GM21723 (cell line): Measurements from ENCODE around the gene ZDHHC18.
"Not testable (repeated sequence)": the region's sequence is repeated elsewhere in the genome, so short reads cannot be mapped to it uniquely, and the experiment has no call there.

ENCODE experiments used
- ATAC-seq: cut with Tn5 transposase; IDR thresholded peaks from one replicate; pipeline ENCODE4 v1.9.1; 2021; ENCODE audit warnings: mild to moderate bottlenecking, moderate library complexity; ENCODE audit not compliant: unreplicated experiment

ZDHHC18 gene

DNA sequence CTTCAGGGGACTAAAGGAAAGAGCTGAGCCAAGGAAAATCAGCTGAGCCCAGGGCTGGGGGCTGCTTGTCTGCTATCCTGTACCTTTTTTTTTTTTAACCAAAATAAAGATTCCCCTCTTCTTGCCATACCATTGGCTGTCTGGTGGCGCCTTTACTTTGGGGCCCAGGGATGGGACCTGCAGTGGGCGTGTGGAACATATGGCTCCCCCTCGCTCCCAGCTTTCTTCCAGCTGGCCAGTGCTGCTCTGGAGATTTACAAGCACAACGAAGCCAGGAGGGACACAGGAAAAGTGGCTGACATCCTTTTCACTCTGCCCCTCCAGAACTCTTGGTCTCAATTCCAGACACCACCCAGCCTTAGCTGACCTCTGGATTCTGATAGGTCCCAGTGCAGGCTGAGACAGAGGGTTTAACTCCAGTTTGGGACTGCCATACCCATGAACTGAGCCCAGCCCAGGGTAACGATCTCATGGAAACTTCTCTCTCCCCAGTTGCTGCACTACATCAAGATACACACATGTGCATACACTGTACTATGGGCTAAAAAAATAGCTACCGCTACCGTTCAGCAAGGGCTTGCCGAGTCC is 31.1 kb downstream of the ZDHHC18 start:
- no peak for ATAC-seq

DNA sequence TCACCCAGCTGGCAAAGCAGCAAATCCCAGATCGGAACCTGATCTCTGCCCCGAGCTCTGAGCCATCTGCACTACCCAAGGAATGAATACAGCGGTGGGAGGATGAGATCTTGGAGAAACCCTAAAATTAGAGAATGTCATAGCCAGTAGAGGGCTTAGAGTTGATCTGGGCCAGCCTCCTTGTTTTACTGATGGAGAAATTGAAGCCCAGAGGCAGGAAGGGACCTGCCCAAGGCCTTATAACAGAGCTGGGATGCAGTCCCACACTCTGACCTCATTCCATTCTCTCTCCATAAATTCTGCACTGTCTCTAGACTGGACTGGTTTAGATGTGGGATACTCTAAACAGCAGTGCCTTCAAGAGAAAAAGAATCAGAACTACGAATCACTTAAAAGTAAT is 31.7 kb downstream of the ZDHHC18 start:
- no peak for ATAC-seq

DNA sequence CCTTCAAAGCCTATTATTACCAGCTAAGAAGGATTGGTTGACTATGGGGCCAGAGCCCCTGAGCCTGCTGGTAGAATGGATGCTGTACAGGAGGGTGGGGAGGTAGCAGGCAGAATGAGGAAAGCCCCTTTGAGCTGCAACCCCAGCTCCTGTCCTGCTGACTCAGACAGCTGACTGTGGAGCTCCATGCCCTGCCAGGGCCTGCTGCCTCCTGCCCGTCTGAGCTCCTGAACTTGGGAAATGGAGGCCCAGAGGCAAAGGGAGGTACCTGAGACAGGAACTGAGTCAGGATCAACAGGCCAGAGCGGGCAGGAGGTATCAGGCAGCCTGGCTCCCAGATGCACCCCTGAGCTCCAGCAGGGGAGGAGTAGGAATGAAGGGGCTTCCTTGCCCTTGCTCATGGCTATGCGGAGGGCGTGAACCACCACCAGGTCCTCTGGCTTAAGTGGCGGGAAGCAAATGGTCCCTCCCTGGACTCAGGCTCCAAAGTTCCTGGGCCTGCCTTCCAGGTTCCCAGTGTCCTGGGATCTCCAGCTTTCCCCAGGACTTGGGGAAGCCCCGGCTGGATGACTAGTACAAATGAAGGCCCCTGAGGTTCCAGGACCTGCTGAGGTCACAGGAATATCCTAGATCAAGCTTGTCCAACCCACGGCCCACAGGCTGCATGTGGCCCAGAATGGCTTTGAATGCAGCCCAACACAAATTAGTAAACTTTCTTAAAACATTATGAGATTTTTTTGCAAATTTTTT is 32.6 kb downstream of the ZDHHC18 start:
- no peak for ATAC-seq

DNA sequence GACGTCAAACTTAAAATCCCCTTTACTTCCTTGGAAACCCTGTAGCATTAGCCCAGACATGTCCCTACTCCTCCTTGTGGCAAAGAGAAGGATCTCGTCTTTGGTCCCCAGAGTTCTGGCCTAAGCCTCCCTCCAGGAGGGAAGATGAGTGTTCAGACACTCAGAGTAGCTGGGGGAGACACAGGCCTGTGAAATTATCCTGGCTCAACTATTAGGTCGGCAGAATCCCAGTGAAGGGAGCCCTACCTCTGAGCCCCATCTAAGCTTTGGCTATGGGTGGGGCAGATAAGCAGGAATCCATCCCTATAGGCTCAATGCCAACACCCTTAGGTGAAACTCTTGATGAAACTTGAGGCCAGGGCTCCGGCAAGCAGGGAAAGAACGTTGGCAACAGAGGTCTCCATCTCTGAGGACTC is 34.8 kb downstream of the ZDHHC18 start:
- no peak for ATAC-seq

DNA sequence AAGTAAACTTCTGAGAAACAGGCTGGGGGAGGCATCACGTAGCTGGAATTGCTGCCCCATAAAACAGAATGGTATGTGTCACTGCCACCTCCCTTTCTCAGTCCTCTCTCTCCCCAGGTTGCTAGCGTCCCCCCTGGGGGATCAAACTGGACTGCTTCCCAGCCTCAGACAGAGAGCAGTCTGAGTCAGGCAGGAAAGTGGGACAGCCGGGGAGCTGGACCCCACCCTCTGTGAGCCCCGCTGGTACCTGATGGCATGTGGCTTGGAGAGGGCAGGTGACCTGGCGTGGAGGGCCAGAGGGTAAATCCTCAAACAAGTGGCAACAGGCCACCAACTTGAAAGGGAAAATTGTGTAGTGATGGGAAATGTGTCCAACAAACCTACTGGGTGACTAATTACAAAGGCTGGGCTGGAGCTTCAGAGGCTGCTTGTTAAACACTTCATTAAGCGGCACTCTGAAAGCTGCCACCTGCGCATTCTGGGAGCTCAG is 35.4 kb downstream of the ZDHHC18 start:
- ATAC-seq, result no peak

DNA sequence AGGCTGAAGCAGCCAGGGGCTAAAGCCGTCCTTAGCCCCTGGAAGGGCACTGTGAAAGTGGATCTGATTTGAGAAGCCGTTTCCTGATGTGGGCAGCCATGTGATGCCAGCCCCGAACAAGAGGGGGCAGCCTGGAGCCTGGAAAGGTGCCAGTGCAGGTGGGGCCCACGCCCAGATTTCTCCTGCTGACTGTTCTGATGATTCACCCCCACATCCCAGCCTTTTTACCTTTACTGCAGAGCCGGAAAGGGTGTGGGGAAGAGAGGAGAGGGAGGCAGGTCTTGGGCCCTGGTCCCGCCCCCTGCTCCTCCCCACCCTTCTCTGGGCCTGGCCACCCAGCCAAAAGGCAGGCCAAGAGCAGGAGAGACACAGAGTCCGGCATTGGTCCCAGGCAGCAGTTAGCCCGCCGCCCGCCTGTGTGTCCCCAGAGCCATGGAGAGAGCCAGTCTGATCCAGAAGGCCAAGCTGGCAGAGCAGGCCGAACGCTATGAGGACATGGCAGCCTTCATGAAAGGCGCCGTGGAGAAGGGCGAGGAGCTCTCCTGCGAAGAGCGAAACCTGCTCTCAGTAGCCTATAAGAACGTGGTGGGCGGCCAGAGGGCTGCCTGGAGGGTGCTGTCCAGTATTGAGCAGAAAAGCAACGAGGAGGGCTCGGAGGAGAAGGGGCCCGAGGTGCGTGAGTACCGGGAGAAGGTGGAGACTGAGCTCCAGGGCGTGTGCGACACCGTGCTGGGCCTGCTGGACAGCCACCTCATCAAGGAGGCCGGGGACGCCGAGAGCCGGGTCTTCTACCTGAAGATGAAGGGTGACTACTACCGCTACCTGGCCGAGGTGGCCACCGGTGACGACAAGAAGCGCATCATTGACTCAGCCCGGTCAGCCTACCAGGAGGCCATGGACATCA is 36.5 kb downstream of the ZDHHC18 start, which contains the start of gene SFN:
Gene SFN (plus strand): TSS at position 369 of the 904 bp plus-strand sequence. CDS start 64 bp downstream, at position 433.
- no peak for ATAC-seq

DNA sequence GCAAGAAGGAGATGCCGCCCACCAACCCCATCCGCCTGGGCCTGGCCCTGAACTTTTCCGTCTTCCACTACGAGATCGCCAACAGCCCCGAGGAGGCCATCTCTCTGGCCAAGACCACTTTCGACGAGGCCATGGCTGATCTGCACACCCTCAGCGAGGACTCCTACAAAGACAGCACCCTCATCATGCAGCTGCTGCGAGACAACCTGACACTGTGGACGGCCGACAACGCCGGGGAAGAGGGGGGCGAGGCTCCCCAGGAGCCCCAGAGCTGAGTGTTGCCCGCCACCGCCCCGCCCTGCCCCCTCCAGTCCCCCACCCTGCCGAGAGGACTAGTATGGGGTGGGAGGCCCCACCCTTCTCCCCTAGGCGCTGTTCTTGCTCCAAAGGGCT is 37.2 kb downstream of the ZDHHC18 start:
- ATAC-seq, result no peak

DNA sequence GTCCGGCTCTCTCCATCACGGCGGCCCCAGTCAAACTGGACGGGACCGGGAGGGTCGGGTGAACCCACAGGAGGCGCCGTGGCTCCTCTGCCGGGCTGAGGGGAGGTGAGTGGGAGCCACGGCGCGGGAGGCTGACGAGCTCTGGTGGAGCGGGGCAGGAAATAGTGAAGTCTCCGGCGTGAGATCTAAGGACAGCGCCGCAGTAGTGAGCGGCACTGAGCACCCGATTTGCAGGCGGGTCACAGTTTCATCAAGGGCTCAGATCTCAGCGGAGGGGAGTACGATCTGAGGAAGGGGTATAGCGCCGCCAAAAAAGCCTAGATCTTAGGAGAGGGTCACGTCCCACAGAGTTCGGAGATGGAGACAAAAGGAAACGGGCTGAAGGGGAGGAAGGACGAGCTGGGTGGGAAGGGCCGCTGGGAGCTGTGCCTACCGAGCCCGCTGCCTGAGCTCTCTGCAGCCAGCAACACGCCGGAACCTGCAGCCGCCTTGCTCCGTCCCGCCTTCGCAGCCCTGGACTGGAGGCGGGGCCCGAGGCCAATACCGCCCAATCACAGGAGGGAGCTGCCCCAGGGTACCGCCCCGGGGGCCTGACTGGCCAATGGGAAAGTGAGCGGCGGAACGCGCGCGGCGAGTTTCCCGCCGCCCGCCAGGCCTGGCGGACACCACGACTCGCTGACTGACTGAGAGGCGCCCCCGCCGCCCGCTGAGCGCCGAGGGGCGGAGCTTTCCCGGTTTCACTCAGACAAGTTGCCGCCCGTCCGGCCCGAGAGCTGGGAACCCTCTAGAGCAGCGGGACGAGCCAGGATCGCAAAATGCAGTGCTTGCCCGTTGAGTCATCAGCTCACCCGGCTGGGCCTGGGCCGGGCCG is 38.4 kb downstream of the ZDHHC18 start:
- ATAC-seq, result peak; percentile 90

DNA sequence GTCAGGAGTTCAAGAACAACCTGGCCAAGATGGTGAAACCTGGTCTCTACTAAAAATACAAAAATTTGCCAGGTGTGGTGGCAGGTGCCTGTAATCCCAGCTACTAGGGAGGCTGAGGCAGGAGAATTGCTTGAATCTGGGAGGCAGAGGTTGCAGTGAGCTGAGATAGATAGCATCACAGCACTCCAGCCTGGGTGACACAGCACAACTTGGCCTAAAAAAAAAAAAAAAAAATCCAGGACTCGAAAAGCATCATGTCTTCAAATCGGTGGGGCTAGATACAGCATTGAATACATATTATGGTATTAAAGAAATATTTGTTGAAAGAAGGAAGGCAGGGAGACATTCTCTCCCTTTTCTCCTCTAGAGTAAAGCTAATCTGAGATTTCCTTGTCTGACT is 46.6 kb downstream of the ZDHHC18 start:
- ATAC-seq, result not testable (repeated sequence)

DNA sequence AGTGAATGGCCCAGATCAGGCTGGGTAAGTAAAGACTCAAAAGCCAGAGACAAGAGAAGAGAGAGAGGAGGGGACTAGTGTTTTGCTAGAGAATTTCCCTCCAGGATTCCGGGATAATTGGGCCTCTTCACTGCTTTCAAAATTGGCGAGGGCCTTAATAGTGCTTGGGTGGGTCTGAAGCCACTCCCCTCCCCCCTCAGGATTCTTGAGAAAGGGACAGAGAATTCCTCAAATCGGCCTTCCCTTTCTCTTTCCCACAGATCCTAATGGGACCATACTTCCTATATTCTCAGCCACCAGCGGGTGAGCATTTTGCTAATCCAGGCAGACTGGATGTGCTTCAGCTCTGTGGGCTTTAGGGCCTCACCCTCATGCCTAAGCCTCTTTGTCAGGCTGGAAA is 48.4 kb downstream of the ZDHHC18 start:
- ATAC-seq, result no peak

DNA sequence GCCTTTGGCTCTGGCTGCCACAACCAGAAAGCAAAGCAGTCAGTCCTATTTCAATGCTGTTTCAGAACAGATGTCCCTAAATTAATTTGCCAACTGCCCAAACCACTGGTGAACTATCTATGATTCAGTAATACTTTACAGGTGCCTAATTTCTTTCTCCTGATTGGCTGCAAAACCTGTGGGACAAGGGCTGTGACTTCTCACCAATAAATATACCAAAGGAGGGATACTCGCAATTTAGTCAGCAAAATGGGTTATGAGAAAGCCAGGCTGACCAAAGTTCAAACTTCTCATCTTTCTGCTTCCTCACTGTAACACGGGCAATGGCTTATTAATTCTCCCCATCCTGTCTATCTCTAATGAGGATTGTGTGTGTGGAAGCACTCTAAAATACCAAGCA is 50.8 kb downstream of the ZDHHC18 start:
- ATAC-seq, result no peak

DNA sequence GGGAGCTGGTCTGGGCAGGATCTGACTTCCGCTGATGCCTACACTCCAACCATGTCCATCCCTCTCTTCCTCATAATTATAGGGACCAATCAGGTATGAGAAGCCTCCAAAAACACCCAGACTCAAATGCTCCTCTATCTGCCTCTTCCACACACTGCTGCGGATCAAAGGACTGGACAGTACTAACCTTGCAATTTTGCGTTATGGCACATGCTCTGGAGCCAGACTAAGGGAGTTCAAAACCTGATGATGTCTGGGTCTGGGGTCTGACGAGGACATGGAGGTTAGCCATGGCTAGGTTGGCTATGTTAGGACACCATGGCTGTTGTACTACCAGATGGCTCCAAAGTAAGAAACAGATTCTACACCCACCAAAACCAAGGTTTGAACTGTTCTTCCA is 53.3 kb downstream of the ZDHHC18 start:
- no peak for ATAC-seq

DNA sequence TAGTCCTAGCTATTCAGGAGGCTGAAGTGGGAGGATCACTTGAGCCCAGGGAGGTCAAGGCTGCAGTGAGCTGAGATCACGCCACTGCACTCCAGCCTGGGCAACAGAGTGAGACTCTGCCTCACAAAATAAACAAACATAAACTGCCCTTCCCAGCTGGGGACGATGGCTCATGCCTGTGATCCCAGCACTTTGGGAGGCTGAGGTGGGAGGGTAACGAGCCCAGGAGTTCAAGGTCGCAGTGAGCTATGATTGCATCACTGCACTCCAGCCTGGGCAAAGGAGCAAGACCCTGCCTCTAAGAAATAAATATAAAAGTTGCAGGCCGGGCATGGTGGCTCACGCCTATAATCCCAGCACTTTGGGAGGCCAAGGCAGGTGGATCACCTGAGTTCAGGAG is 55.1 kb downstream of the ZDHHC18 start:
- ATAC-seq, result not testable (repeated sequence)

DNA sequence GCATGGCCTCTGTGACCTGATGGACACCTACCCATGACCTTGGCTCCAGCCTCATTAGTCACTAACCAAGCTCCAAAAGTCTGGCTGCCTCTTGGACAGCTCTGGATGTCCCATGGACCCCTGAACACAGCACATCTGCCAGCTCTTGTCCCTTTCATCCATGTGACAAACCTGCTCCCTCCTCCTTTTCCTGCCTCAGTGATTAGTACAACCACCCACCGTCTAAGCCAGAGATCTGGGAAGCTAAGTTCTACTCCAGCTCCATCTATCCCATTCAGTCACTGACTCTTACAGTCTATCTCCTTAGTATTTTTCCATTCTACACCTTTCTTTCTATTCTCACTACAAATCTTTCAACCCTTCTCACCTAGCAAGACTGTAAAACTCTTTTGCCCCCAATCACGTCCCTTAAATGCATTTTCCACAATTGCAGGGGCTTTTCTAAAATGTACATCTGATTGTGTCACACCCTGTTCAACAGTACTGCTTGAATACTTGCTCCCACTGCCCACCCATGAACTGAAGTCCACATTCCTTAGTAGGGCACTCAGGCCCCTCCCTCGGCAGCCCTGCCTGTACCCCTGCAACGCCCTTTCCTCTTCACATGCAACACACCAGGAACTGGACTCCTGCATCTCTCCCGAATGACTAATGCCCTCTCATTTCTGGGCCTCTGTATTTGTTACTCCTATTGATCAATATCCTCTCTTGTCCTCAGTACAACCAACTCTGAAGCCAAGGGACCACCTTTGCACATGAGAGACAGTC is 56.4 kb downstream of the ZDHHC18 start:
- ATAC-seq, result no peak

DNA sequence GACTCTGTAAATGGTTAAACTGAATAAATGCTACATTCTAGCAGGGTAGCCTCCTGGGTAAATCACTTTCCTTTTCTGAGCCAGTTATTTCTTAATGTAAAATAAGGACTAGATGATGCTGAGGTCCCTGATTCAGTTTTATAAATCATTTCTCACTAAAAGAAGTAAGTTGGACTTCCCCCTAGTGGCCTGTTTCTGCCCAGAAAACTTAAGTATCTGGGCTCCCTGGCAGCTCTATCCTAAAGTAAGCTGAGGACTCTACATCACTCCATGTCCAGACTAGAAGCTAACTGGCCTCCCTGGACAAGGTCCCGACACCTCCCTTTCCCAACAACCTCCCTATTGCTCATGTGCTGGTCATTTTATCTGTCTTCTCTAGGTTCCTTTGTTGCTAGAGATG is 60.6 kb downstream of the ZDHHC18 start:
- ATAC-seq, result no peak

DNA sequence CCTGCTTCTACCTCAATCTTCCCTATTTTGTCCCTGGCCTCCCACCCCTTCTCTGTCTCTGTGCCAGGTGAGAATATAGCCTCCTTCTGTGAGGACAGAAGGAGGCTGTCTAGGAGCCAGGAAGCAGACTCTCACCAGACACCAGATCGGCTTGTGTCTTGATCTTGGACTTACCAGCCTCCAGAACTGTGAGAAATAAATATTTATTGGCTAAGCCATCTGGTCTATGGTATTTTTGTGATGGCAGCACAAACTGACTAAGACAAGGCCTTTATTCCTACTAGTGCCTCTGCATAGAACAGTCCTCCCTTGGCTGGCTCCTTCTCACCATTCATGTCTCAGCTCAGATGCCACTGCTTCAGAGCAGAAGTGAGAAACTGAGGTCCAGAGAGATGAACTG is 61.7 kb downstream of the ZDHHC18 start:
- ATAC-seq, result no peak

DNA sequence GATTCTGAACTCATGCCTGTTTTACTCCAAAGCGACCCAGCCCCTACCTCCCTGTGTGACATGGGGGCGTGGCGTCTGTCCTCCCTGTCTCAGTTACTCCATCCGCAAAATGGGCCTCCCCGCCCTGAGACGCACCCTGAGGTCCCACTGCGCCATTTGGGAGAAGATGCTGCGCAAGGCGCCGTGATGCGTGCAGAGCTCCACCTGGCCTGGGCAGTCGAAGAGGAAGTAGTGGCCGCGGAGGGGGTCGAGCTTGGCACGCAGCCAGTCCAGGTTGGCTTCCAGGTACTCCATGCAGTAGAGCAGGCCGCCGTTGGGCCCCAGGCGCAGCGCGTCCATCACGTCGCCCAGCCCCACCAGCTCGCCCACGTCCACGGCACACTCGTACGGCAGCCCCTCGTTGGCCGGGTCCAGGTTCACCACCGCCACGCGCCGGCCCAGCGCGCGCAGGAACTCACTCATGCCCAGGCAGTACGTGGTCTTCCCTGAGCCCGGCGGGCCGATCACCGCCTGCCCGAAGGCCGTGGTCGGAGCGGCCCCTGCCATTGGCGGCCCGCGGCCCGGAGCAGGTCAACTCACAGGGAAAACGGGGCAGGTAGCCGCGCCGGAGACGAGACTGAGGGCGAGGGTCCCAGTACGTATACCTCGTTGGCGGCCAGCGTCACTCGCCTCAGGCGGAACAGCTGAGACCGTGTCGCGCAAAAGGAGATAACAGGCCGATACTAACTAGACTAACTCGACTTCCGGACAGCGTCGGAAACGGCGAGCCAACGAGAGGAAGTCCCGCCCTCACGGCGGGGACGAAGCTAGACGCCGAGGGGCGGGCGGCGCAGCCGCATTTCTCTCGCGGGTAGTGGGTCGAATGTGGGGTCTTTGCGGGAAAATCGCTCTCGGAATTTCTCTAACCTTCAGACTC is 63.3 kb downstream of the ZDHHC18 start, which contains the start of gene GPN2:
Gene GPN2 (minus strand): TSS at position 733 of the 916 bp plus-strand sequence. CDS start 187 bp downstream, at position 546.
- ATAC-seq, result peak; percentile 87

DNA sequence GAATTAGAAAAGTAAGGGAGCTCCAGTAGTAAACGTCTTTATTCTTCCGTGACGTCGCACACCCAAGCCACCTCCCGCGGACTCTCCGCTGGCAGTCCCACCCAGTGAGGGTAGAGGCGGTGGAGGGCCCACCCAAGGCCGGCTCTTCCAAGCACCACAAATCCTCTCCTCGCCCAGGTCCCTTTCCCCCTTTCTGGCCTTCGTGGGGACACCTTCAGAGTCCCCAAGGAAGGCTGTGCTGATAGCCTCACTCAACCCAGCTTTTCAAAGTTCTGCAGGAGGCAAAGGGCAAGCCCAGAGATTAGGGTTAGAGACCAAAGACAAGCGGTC is 63.9 kb downstream of the ZDHHC18 start:
- ATAC-seq, result peak; percentile 29

DNA sequence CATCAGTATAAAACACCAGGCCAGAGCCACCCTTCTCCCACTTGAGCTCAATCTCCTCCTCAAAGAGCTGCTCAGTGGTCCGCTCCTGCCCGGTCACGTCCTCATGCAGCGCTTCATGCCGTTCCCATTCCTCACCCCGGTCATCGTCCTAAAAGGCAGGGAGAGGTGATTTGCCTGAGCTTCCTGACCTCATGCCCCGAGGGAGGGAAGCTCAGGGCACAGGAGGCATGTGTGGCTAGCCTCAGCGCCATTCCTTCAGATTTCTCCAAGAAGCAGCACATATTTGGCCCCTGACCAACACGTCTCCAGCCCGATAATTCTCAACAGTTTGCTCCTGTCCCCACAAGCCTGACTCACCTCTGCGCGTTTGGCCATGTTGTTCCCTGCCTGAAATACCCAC is 67.8 kb downstream of the ZDHHC18 start:
- no peak for ATAC-seq
